HepG2 (cell line): ENCODE measurements around the gene SLC17A9. TPM values are rescaled to one million over a fixed set of nuclear protein-coding genes. Genes with fewer than 3 reads are reported as not detected.

Source experiments
- ATF2 ChIP-seq: sonication (generic); formaldehyde crosslinking; IDR thresholded peaks from 2 replicates; pipeline ENCODE4 v1.4.0; 2020; ENCODE audit warnings: missing genetic modification reagents
- CENPT ChIP-seq: sonication (generic); formaldehyde crosslinking; IDR thresholded peaks from 2 replicates; pipeline ENCODE4 v1.8.0; 2022; ENCODE audit warnings: low read depth, mild to moderate bottlenecking, moderate library complexity, missing genetic modification reagents
- FOXO1 ChIP-seq: sonication (generic); formaldehyde crosslinking; IDR thresholded peaks from 2 replicates; pipeline ENCODE4 v1.4.0; 2020; ENCODE audit warnings: missing genetic modification reagents
- IRX3 ChIP-seq: sonication (generic); formaldehyde crosslinking; IDR thresholded peaks from 2 replicates; pipeline ENCODE4 v1.8.1; 2023; ENCODE audit warnings: mild to moderate bottlenecking, low read depth, missing genetic modification reagents, borderline replicate concordance
- LRRFIP1 ChIP-seq: sonication (generic); formaldehyde crosslinking; conservative IDR thresholded peaks from 2 replicates; pipeline ENCODE4 v1.4.0; 2020; ENCODE audit warnings: missing genetic modification reagents
- MAX ChIP-seq: IDR thresholded peaks from 2 replicates; pipeline ENCODE4 v1.6.1; 2012; ENCODE audit warnings: inconsistent platforms
- NR2F1 ChIP-seq, 2 experiments: fragments of 450-650 bp in 1 of 2; formaldehyde crosslinking in 1 of 2; IDR thresholded peaks; 2 replicates each; pipeline versions ENCODE4 v1.5.0 to v1.6.1; 2016 to 2020; ENCODE audit warnings: mild to moderate bottlenecking in 1 of 2, missing compliant biosample characterization in 1 of 2, missing genetic modification reagents in 1 of 2, moderate library complexity in 1 of 2
- SP2 ChIP-seq: sonication (generic); formaldehyde crosslinking; IDR thresholded peaks from 2 replicates; pipeline ENCODE4 v1.5.1; 2020; ENCODE audit warnings: mild to moderate bottlenecking, missing genetic modification reagents
- SSRP1 ChIP-seq: IDR thresholded peaks from 2 replicates; pipeline ENCODE4 v1.6.1; 2016; ENCODE audit warnings: control low read depth
- TBX2 ChIP-seq: sonication (generic); formaldehyde crosslinking; IDR thresholded peaks from 2 replicates; pipeline ENCODE4 v1.5.0; 2020; ENCODE audit warnings: missing genetic modification reagents, mild to moderate bottlenecking, borderline replicate concordance
- ZNF10 ChIP-seq: sonication (generic); formaldehyde crosslinking; IDR thresholded peaks from 2 replicates; pipeline ENCODE4 v1.4.0; 2020; ENCODE audit warnings: mild to moderate bottlenecking, low read depth, missing genetic modification reagents, borderline replicate concordance
- ZNF354B ChIP-seq: sonication (generic); formaldehyde crosslinking; IDR thresholded peaks from 2 replicates; pipeline ENCODE4 v1.8.0; 2022; ENCODE audit warnings: mild to moderate bottlenecking, missing genetic modification reagents
- ZNF496 ChIP-seq: sonication (generic); formaldehyde crosslinking; IDR thresholded peaks from 2 replicates; pipeline ENCODE4 v1.8.1; 2023; ENCODE audit warnings: mild to moderate bottlenecking, moderate library complexity, missing genetic modification reagents; ENCODE audit not compliant: insufficient replicate concordance
- polyA plus RNA-seq, 8 experiments: library from polyadenylated mRNA; depleted of rRNA in 3 of 8; stranded (reverse) in 7 of 8; unstranded in 1 of 8; fragments of >200 nt; fragmentation: Illumina TruSeq in 4 of 8; extraction: Trizol in 4 of 8; gene quantifications; 2 replicates each; pipeline versions ENCODE4 v1.2.1 to v1.2.3, GENCODE V29; 2011 to 2016; ENCODE audit warnings: low read depth in 4 of 8, missing spikeins in 1 of 8, mixed read lengths in 1 of 8; ENCODE audit not compliant: insufficient read depth in 1 of 8
- total RNA-seq, 5 experiments: library from RNA; depleted of rRNA; stranded (reverse); fragments of >200 nt; fragmentation: Illumina TruSeq; extraction: Trizol; gene quantifications; 2 replicates each; pipeline ENCODE4 v1.2.3, GENCODE V29; 2016; ENCODE audit warnings: low read depth in 1 of 5
- TF ChIP-seq, protein P1 (sequence below): sonication (generic); formaldehyde crosslinking; IDR thresholded peaks from 2 replicates; pipeline ENCODE4 v1.5.1; 2020; ENCODE audit warnings: missing genetic modification reagents, mild to moderate bottlenecking, borderline replicate concordance
- TF ChIP-seq, protein P2 (sequence below): sonication (generic); formaldehyde crosslinking; IDR thresholded peaks from 2 replicates; pipeline ENCODE4 v1.4.0; 2020; ENCODE audit warnings: mild to moderate bottlenecking, low read depth, missing genetic modification reagents
- TF ChIP-seq, protein P3 (sequence below): sonication (generic); formaldehyde crosslinking; IDR thresholded peaks from 2 replicates; pipeline ENCODE4 v1.5.0; 2020; ENCODE audit warnings: mild to moderate bottlenecking, low read depth, missing genetic modification reagents, borderline replicate concordance
- TF ChIP-seq, protein P4 (sequence below): sonication (generic); formaldehyde crosslinking; IDR thresholded peaks from 2 replicates; pipeline ENCODE4 v1.4.0; 2020; ENCODE audit warnings: missing genetic modification reagents, low read depth, mild to moderate bottlenecking, borderline replicate concordance

SLC17A9 gene
- total and polyA plus RNA-seq, 2 of the 13 experiments (the other 11 are each of a cell fraction or from before 2014, with no cell fraction given) = 110 to 191 TPM

DNA sequence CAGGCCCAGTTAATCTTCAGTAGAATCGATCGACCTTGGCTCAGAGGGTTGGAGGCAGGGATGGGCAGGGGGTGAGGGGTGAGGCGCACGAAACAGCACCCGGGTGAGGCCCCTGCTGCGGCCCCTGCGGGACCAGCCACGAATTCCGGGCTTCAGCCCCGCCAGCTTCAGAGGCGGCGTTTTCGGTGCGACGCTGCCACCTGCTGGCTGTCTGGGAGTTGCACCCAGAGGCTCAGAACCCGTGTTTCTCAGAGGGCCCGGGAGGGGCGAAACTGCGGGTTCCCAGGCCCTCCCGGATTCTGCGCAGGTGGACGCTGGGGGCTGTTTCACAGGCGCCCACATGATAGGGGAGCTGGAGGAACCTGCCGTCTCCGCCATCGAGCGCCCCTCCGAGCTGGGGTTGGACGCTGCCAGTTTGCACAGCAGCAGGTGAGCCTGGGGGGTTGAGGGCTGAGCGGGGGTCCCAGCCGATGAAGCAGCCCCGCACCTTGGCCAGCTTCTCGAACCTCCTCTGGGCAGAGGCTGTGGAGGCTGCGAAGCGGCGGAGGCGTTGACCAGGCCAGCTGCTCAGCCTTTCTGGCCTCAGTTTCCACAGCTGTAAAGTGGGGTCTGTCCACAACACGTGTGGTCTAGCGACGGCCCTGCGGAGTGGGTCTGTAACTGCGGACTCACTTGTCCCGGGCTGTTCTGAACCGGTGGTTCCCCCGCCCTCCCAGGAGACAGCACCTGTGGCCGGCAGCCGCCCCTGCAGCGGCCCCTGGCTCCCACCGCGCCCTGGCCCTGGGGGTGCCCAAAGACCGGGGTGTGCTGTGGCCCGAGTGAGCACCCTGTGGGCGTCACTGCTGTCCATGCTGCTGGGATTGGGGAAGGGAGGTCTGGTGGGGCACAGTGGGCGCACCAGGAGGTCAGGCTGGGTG lies 56.8 kb downstream of the SLC17A9 start (continued):
- TF ChIP-seq, protein P1, sequence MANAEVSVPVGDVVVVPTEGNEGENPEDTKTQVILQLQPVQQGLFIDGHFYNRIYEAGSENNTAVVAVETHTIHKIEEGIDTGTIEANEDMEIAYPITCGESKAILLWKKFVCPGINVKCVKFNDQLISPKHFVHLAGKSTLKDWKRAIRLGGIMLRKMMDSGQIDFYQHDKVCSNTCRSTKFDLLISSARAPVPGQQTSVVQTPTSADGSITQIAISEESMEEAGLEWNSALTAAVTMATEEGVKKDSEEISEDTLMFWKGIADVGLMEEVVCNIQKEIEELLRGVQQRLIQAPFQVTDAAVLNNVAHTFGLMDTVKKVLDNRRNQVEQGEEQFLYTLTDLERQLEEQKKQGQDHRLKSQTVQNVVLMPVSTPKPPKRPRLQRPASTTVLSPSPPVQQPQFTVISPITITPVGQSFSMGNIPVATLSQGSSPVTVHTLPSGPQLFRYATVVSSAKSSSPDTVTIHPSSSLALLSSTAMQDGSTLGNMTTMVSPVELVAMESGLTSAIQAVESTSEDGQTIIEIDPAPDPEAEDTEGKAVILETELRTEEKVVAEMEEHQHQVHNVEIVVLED (CRISPR knock-in tag) = no peak; the same call in 1 of the 2 replicates
- TF ChIP-seq SP2 (CRISPR knock-in tag) (peak; percentile 53; the same call in 1 of the 2 replicates), FOXO1 (no peak), TBX2 (peak; percentile 48; the same call in 1 of the 2 replicates), IRX3 (no peak), SSRP1 (CRISPR knock-in tag) (no peak), LRRFIP1 (no peak), ZNF354B (CRISPR knock-in tag) (no peak), ZNF496 (CRISPR knock-in tag) (no peak), NR2F1 (CRISPR knock-in tag; IDR thresholded peaks at IDR 0.05) (no peak), MAX (peak; percentile 2; the same call in 1 of the 2 replicates), ATF2 (CRISPR knock-in tag) (peak; percentile 70; the same call in 1 of the 2 replicates), CENPT (CRISPR knock-in tag) (no peak), ZNF10 (no peak)
- TF ChIP-seq, protein P2, sequence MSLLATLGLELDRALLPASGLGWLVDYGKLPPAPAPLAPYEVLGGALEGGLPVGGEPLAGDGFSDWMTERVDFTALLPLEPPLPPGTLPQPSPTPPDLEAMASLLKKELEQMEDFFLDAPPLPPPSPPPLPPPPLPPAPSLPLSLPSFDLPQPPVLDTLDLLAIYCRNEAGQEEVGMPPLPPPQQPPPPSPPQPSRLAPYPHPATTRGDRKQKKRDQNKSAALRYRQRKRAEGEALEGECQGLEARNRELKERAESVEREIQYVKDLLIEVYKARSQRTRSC = peak; percentile 70; the same call in 1 of the 2 replicates
- TF ChIP-seq, protein P3, sequence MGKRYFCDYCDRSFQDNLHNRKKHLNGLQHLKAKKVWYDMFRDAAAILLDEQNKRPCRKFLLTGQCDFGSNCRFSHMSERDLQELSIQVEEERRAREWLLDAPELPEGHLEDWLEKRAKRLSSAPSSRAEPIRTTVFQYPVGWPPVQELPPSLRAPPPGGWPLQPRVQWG (CRISPR knock-in tag) = no peak
- TF ChIP-seq, protein P4, sequence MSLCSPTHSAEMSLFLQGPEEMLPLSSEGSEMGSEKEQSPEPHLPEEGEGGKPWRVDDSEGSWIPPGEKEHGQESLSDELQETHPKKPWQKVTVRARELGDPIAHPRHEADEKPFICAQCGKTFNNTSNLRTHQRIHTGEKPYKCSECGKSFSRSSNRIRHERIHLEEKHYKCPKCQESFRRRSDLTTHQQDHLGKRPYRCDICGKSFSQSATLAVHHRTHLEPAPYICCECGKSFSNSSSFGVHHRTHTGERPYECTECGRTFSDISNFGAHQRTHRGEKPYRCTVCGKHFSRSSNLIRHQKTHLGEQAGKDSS (CRISPR knock-in tag) = peak; percentile 85; the same call in 1 of the 2 replicates
